Activated T-helper 2 cell treated with anti-CD3 and anti-CD28 coated beads, Interferon-gamma antibody, Interleukin-2, Interleukin-4, amounts not matched to agents 10 μg/mL and 5 μg/mL and 100 μg/mL, durations not matched to agents 14 hours and 24 hours and 36 hours (primary cell): ENCODE data around the gene CRLF3. TPM values are rescaled to one million over a fixed set of nuclear protein-coding genes. Genes with fewer than 3 reads are reported as not detected.
A peak's percentile ranks its signal among the peaks of the same experiment; 100 is the strongest.

Source experiments
- DNase-seq: peaks from one replicate; pipeline ENCODE4 v3.0.0; 2021; ENCODE audit warnings: low spot score
- H3K27ac Mint-ChIP-seq: one replicate; pipeline ENCODE4 v1.8.0; 2021; ENCODE audit warnings: mixed read lengths
- H3K27me3 Mint-ChIP-seq: one replicate; pipeline ENCODE4 v1.8.0; 2021; ENCODE audit warnings: low read depth, mixed read lengths
- H3K36me3 Mint-ChIP-seq: one replicate; pipeline ENCODE4 v1.8.0; 2021; ENCODE audit warnings: low read depth, mixed read lengths
- H3K4me1 Mint-ChIP-seq: one replicate; pipeline ENCODE4 v1.8.0; 2021; ENCODE audit warnings: low read depth, mixed read lengths
- H3K4me3 Mint-ChIP-seq: one replicate; pipeline ENCODE4 v1.8.0; 2021; ENCODE audit warnings: low read depth, mild to moderate bottlenecking, moderate library complexity, mixed read lengths
- H3K9me3 Mint-ChIP-seq: one replicate; pipeline ENCODE4 v1.8.0; 2021; ENCODE audit warnings: mixed read lengths
- intact Hi-C: fragments of 100-400 bp; cut with micrococcal nuclease; formaldehyde crosslinking; loops from one replicate; pipeline ENCODE4 v1.15.1; 2023
- total RNA-seq: library from RNA; stranded (reverse); gene quantifications from 2 replicates; pipeline ENCODE4 v1.2.3, GENCODE V29; 2022

CRLF3 gene, protein sequence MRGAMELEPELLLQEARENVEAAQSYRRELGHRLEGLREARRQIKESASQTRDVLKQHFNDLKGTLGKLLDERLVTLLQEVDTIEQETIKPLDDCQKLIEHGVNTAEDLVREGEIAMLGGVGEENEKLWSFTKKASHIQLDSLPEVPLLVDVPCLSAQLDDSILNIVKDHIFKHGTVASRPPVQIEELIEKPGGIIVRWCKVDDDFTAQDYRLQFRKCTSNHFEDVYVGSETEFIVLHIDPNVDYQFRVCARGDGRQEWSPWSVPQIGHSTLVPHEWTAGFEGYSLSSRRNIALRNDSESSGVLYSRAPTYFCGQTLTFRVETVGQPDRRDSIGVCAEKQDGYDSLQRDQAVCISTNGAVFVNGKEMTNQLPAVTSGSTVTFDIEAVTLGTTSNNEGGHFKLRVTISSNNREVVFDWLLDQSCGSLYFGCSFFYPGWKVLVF
- total RNA-seq, result 42.0 and 46.5 TPM in 2 replicates

DNA sequence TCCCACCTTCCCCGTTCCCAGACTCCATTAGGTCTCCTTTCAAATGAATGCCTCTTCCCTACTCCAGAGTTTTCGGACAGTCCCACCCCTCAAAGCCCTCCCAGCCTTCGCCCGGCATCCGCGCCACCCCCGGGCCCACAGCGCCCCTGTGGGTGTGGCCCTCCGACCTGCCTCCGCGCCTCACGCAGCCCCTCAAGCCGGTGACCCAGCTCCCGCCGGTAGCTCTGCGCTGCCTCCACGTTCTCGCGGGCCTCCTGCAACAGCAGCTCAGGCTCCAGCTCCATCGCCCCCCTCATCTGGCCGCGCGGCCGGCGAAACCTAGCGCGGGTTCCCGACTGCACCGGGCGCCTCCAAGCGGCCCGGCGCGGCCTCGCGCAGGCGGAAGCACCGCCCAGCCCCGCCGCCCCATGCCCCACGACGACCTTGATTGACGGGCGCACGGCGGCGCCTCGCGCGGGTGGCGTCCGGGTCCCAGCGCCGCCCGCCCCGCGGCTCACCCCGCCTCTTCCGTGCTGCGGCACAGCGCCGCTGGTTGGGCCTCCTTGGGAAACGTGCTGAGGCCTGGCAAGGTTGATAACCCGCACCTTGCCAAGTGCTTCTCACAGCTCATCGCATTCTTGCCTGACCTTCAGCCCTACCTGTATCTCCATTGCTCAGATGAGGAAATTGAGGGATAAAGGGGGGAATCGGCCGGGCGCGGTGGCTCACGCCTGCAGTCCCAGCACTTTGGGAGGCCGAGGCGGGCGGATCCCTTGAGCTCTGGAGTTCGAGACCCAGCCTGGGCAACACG lies at the start of gene CRLF3:
TSS of gene CRLF3 (minus strand) at position 337 of the 790 bp plus-strand sequence. CDS start at position 296, 41 bp downstream.
- peak within 1 kb of the TSS; percentile 92 for H3K4me3 Mint-ChIP-seq
- intact Hi-C loops, result loop anchor here (1.0 to 10.0 kb wide), 4 partner anchors 15 to 488 kb away; partner anchors contain the start of genes EVI2B and GOSR1

DNA sequence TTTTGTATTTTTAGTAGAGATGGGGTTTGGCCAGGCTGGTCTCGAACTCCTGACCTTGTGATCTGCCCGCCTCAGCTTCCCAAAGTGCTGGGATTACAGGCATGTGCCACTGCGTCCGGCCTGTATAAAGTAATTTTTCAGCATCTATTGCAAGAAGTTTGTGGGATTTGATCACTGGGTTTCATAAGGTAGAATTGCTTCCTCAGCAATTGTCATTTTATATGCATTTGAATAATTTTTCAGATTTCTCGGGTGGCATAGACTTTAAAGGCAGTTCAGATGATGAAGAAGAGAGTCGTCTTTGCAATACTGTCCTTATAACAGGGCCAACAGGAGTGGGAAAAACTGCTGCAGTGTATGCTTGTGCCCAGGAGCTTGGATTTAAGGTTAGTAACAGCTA lies 44.5 kb upstream of the CRLF3 start:
- no peaks in the 10 kb centered on the region for H3K4me1 Mint-ChIP-seq
- H3K27me3 Mint-ChIP-seq, result no peaks in the 10 kb centered on the region
- no peak overlapping the region for H3K4me3 Mint-ChIP-seq
- intact Hi-C loops, result no loop called here
- H3K9me3 Mint-ChIP-seq, result no peaks in the 10 kb centered on the region
- H3K36me3 Mint-ChIP-seq, result peaks cover 48% of the 10 kb centered on the region
- DNase-seq, result no peak
- no peak overlapping the region for H3K27ac Mint-ChIP-seq

More for the DNA sequence above, at the start of gene CRLF3:
- Mint-ChIP-seq H3K27ac (peak within 1 kb of the TSS; percentile 84), H3K27me3 (no peaks in the 10 kb centered on the region), H3K9me3 (no peaks in the 10 kb centered on the region), H3K4me1 (peaks cover 35% of the 10 kb centered on the region), H3K36me3 (peaks cover 11% of the 10 kb centered on the region)
- DNase-seq, result peak; percentile 90

DNA sequence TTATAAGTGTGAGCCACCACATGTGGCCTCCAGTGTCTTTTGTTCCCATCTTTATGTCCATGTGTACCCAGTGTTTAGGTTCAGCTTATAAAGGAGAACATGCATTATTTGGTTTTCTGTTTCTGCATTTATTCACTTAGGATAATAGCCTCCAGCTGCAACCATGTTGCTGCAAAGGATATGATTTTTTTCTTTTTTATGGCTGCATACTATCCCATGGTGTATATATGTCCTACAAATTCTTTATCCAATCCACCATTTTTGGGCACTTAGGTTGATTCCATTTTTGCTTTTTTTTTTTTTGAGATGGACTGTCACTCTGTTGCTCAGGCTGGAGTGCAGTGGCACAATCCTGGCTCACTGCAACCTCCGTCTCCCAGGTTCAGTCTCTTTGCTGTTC lies 40.1 kb upstream of the CRLF3 start:
- Mint-ChIP-seq H3K36me3 (peaks cover 41% of the 10 kb centered on the region), H3K9me3 (no peaks in the 10 kb centered on the region), H3K4me1 (no peaks in the 10 kb centered on the region), H3K27ac (no peak overlapping the region), H3K27me3 (no peaks in the 10 kb centered on the region), H3K4me3 (no peak overlapping the region)
- intact Hi-C loops, result no loop called here
- DNase-seq, result no peak

DNA sequence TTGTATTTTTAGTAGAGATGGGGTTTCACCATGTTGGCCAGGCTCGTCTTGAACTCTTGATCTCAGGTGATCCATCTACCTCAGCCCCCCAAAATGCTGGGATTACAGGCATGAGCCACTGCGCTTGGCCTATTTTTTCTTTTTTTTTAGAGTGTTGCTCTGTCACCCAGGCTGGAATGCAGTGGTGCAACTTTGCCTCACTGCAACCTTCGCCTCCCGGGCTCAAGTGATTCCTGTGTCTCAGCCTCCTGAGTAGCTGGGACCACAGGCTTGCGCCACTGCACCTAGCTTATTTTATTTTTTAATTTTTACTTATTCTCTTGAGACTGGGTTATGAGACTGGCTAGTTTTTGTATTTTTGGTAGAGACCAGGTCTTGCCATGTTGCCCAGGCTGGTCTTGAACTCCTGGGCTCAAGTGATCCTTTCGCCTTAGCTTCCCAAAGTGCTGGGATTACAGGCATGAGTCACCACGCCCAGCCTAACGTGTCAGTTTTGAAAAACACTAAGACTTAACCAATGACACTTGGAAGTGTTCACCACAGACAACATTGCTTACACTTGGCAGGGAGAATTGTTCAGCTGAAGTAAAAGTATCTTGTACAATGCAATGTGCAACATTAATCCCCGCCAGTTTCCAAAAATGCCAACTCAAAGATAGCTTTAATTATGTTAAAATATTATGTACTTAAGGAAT lies 34.2 kb upstream of the CRLF3 start:
- Mint-ChIP-seq H3K27me3 (no peaks in the 10 kb centered on the region), H3K4me3 (no peak overlapping the region), H3K36me3 (peaks cover 34% of the 10 kb centered on the region), H3K9me3 (no peaks in the 10 kb centered on the region), H3K4me1 (no peaks in the 10 kb centered on the region), H3K27ac (no peak overlapping the region)
- DNase-seq, result no peak
- intact Hi-C loops, result no loop called here

DNA sequence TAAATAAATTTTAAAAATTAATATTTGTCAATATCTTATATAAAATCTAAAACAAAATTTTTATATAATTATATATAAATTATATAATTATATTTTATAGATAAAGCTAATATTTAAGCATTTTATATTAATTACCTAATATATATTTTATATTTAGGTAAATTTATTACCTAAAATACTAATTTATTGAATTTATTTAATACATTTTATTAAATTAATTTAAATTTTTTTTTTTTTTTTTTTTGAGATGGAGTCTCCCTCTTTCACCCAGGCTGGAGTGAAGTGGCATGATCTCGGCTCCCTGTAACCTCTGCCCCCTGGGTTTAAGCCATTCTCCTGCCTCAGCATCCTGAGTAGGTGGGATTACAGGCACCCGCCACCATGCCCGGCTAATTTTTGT lies 29.7 kb upstream of the CRLF3 start:
- Mint-ChIP-seq H3K36me3 (peaks cover 47% of the 10 kb centered on the region), H3K4me1 (no peaks in the 10 kb centered on the region)
- intact Hi-C loops, result no loop called here

DNA sequence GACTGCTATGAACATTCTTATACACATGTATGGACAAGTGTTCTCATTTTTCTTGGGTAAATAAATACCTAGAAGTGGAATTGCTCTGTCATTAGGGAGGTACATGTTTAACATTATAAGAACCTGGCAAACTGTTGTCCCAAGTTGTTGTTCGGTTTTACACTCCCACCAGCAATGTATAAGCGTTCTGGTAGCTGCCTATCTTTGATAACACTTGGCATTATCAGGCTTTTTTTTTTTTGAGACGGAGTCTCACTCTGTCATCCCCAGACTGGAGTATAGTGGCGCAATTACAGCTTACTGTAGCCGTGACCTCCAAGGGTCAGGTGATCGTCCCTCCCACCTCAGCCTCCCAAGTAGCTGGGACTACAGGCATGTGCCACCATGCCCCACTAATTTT lies 23.5 kb upstream of the CRLF3 start:
- H3K9me3 Mint-ChIP-seq, result no peaks in the 10 kb centered on the region
- peaks cover 40% of the 10 kb centered on the region for H3K36me3 Mint-ChIP-seq
- no peaks in the 10 kb centered on the region for H3K4me1 Mint-ChIP-seq
- no peak for DNase-seq
- no peak overlapping the region for H3K27ac Mint-ChIP-seq
- intact Hi-C loops, result no loop called here
- no peak overlapping the region for H3K4me3 Mint-ChIP-seq
- H3K27me3 Mint-ChIP-seq, result no peaks in the 10 kb centered on the region

More for the DNA sequence above, 29.7 kb upstream of the CRLF3 start:
- Mint-ChIP-seq H3K9me3 (no peaks in the 10 kb centered on the region), H3K27me3 (no peaks in the 10 kb centered on the region), H3K4me3 (no peak overlapping the region), H3K27ac (no peak overlapping the region)
- no peak for DNase-seq

DNA sequence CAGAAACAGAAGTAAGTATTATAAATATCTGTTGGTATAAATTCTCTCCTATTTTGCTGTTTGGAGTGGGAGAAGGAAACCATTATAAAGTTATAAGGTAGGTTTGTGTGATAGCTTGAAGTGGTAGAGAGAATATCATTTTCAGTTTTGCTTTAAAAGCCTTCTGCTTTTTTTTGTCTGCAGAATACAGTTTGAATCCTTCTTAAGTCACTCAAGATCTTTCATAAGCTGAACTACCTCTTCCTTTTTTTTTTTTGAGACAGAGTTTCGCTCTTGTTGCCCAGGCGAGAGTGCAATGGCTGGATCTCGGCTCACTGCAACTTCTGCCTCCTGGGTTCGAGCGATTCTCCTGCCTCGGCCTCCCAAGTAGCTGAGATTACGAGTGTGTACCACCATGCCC lies 16.3 kb upstream of the CRLF3 start:
- no peaks in the 10 kb centered on the region for H3K27me3 Mint-ChIP-seq
- H3K4me1 Mint-ChIP-seq, result peaks cover 2% of the 10 kb centered on the region
- no peak overlapping the region for H3K27ac Mint-ChIP-seq
- no peak overlapping the region for H3K4me3 Mint-ChIP-seq
- peaks cover 60% of the 10 kb centered on the region for H3K36me3 Mint-ChIP-seq
- H3K9me3 Mint-ChIP-seq, result no peaks in the 10 kb centered on the region
- DNase-seq, result no peak
- intact Hi-C loops, result no loop called here

DNA sequence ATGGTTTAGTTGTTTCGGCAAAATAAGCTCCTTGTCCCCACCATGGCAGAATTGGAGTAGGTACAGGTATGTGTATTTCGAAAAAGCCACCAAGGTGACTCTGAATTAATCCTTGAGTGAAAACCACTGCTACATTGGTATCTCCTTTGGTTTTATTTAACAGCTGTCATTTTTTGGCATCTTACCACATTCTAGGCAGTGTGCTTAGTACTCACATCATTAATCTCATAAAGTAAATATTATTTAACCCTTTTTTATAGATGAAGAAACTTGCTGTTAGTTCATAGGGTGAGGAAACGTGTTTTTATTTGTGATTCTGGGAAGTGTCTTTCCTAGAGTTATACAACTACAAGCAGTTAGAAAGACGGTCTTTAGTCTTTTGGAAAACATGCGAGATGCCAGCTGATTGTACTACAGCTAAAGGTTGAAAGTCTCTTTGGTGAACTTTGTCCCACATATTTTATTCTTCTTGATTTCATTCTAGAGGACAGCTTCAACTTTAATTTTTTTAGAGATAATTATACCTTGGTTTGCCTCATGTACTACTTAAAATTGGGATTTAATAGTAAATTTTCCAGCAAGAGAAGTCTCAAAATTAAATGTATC lies 13.8 kb upstream of the CRLF3 start:
- no peak for DNase-seq
- intact Hi-C loops, result no loop called here
- Mint-ChIP-seq H3K36me3 (peaks cover 66% of the 10 kb centered on the region), H3K9me3 (no peaks in the 10 kb centered on the region), H3K27ac (no peak overlapping the region), H3K27me3 (no peaks in the 10 kb centered on the region), H3K4me1 (peaks cover 17% of the 10 kb centered on the region), H3K4me3 (no peak overlapping the region)

DNA sequence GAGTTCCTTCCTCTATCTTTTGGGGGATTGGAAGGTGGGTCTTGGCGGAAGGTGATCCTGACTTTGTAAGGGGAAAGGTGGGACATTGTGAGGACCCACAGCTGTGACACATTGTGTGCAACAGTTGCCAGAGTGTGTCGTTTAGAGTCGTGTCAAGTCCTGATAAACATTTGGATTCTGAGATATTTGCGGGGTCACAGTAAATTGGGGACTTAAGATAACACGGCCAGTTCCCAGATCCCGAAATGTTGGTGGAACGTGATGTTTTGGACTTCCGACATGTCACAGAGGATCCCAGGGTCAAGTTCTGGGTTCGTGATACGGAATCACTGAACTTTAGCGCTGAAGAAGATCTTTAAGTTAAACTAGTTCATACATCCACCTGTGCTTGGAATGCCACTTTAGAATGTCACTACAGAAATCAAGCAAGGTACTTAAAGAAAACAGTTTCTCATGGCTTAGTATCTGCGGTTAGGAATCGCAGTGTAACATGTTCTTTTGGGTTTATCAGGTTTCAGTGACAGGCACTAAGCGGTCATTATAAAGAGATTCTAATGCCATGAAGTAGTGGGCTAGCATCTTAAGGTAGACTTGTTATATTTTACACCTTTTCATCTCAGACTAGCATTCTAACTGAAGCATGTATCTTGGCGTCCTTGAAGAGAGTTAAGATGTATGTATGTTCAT lies 8.1 kb upstream of the CRLF3 start:
- intact Hi-C loops, result no loop called here

DNA sequence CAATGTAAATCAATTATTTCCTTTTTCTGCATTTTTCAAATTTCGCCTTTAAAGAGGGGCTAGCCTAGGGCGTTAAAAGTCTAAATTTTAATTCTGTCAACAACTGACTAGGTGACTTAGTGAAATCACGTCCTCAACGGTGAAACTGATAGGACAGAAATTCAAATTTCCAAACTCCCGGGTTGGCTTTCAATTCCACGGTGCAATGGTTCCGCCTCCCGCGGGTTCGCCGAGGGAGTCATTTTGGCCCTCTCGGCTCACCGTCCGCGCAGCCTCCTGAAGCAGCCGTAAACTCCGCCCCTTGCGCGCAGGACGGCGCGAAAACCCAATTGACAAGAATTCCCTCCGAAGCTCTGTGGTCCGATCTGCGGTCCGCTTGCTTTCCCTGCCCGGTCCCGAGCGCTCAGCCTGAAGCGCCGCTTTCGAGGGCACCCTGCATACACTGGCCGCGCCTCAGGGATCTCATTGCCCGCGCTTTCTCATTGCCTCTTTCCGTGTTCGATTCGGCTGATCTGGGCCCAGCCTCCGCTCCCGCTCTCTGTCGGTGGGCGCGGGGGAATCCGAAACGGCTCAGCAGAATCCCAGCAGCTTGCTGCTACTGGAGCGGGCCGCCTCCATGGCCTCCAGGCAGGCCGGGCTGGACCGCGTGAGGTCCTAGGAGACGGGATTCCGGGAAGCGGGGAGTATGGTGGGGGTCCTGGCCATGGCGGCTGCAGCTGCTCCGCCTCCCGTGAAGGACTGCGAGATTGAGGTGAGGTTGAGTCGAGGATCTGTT lies 7.4 kb upstream of the CRLF3 start, which contains the start of gene ATAD5:
TSS of gene ATAD5 (plus strand) at position 304 of the 775 bp plus-strand sequence. CDS start at position 686, 382 bp downstream.
- H3K27ac Mint-ChIP-seq, result peak within 1 kb of the TSS; percentile 98
- peaks cover 19% of the 10 kb centered on the region for H3K36me3 Mint-ChIP-seq
- H3K9me3 Mint-ChIP-seq, result no peaks in the 10 kb centered on the region
- DNase-seq, result peak; percentile 86
- H3K4me1 Mint-ChIP-seq, result peaks cover 37% of the 10 kb centered on the region
- H3K4me3 Mint-ChIP-seq, result peak within 1 kb of the TSS; percentile 99
- no peaks in the 10 kb centered on the region for H3K27me3 Mint-ChIP-seq
- intact Hi-C loops, result no loop called here

More for the DNA sequence above, 8.1 kb upstream of the CRLF3 start:
- Mint-ChIP-seq H3K36me3 (peaks cover 26% of the 10 kb centered on the region), H3K9me3 (no peaks in the 10 kb centered on the region), H3K4me3 (peak overlapping the region; percentile 99), H3K27ac (peak overlapping the region; percentile 98), H3K27me3 (no peaks in the 10 kb centered on the region), H3K4me1 (peaks cover 38% of the 10 kb centered on the region)
- DNase-seq, result no peak

DNA sequence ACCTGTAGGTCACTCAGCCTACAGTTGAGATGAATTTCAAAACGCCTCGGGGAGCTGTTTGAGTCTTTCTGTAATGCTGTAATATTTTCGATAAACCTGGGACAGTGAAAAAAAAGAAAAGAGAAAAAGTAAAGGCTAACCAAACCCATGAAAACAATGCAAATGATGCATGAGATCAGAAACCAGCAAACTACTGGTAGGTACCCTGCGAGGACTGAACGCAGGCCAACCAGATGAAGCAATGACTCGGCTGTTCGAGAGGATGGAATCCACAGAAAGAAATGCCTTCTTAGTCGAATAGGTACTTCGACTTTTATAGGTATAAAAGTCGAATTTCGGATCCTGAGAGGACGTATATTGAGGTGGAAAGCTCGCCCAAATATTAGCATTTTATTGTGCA lies 6.8 kb upstream of the CRLF3 start:
- Mint-ChIP-seq H3K4me1 (peaks cover 36% of the 10 kb centered on the region), H3K4me3 (peak overlapping the region; percentile 99), H3K36me3 (peaks cover 16% of the 10 kb centered on the region), H3K9me3 (no peaks in the 10 kb centered on the region), H3K27me3 (no peaks in the 10 kb centered on the region), H3K27ac (peak overlapping the region; percentile 98)
- intact Hi-C loops, result no loop called here
- no peak for DNase-seq
